DOHH2 (cell line): ENCODE data around the gene WDR13.
A peak's percentile ranks its signal among the peaks of the same experiment; 100 is the strongest.

ENCODE experiments used
- H3F3A ChIP-seq: fragments of 200-600 bp; sonication (generic), shearing (Covaris generic); 2 replicates; pipeline ENCODE4 v1.6.0; 2016; ENCODE audit warnings: antibody characterized with exemption, mild to moderate bottlenecking; ENCODE audit not compliant: control insufficient read depth, insufficient read depth
- H3K27ac ChIP-seq: fragments of 200-600 bp; sonication (generic); 2 replicates; pipeline ENCODE4 v1.5.1; 2014; ENCODE audit warnings: low read depth, mild to moderate bottlenecking, low read length, moderate library complexity
- H3K27me3 ChIP-seq: fragments of 200-600 bp; sonication (generic); 2 replicates; pipeline ENCODE4 v1.6.1; 2014; ENCODE audit warnings: mild to moderate bottlenecking, low read length, mixed read lengths; ENCODE audit not compliant: control insufficient read depth
- H3K36me3 ChIP-seq: fragments of 200-600 bp; sonication (generic); 2 replicates; pipeline ENCODE4 v1.6.1; 2014; ENCODE audit warnings: mild to moderate bottlenecking, low read length, moderate library complexity, mixed read lengths; ENCODE audit not compliant: control insufficient read depth
- H3K4me1 ChIP-seq: fragments of 200-600 bp; sonication (generic); 2 replicates; pipeline ENCODE4 v1.6.1; 2014; ENCODE audit warnings: mild to moderate bottlenecking, low read length, mixed read lengths; ENCODE audit not compliant: control insufficient read depth
- H3K4me2 ChIP-seq: fragments of 200-600 bp; sonication (generic); 2 replicates; pipeline ENCODE4 v1.6.0; 2014; ENCODE audit warnings: mild to moderate bottlenecking, low read length, moderate library complexity
- H3K4me3 ChIP-seq: fragments of 200-600 bp; sonication (generic); 2 replicates; pipeline ENCODE4 v1.5.1; 2014; ENCODE audit warnings: mild to moderate bottlenecking, low read length, mixed read lengths
- H3K79me2 ChIP-seq: fragments of 200-600 bp; sonication (generic); 2 replicates; pipeline ENCODE4 v1.6.1; 2014; ENCODE audit warnings: mild to moderate bottlenecking, low read length, mixed read lengths; ENCODE audit not compliant: control insufficient read depth
- H3K9me2 ChIP-seq: fragments of 200-600 bp; sonication (generic); replicated peaks from 2 replicates; pipeline ENCODE4 v1.6.1; 2014; ENCODE audit warnings: mild to moderate bottlenecking, low read length, mixed read lengths; ENCODE audit not compliant: control insufficient read depth
- H3K9me3 ChIP-seq: fragments of 200-600 bp; sonication (generic); 2 replicates; pipeline ENCODE4 v1.6.1; 2014; ENCODE audit warnings: antibody characterized with exemption, low read length, mixed read lengths; ENCODE audit not compliant: control insufficient read depth, insufficient read depth
- H4K20me1 ChIP-seq: fragments of 200-600 bp; sonication (generic); 2 replicates; pipeline ENCODE4 v1.6.0; 2014; ENCODE audit warnings: low read depth, mild to moderate bottlenecking, antibody characterized with exemption, low read length, moderate library complexity; ENCODE audit not compliant: control insufficient read depth, insufficient read depth
- CTCF ChIP-seq: fragments of 200-600 bp; sonication (generic); IDR thresholded peaks from one replicate; pipeline ENCODE4 v1.5.1; 2014; ENCODE audit warnings: antibody characterized with exemption, mild to moderate bottlenecking, low read depth, low read length; ENCODE audit not compliant: poor library complexity, severe bottlenecking
- EZH2phosphoT487 ChIP-seq: fragments of 200-600 bp; sonication (generic); IDR thresholded peaks from 2 replicates; pipeline ENCODE4 v1.6.1; 2017; ENCODE audit warnings: borderline replicate concordance, mild to moderate bottlenecking, antibody characterized with exemption, low read length, moderate library complexity, mixed read lengths

WDR13 gene

GRCh38 chrX:48606091-48606490, 8.8 kb downstream of the WDR13 start:
- Histone ChIP-seq H3K27me3 (no peaks in the 10 kb centered on the region), H4K20me1 (no peaks in the 10 kb centered on the region), H3K9me2 (no peaks in the 10 kb centered on the region), H3K4me3 (no peak overlapping the region), H3K4me2 (no peak overlapping the region), H3K4me1 (no peaks in the 10 kb centered on the region), H3K27ac (no peak overlapping the region), H3K79me2 (no peaks in the 10 kb centered on the region), H3K9me3 (no peaks in the 10 kb centered on the region), H3F3A (no peaks in the 10 kb centered on the region), H3K36me3 (no peaks in the 10 kb centered on the region)
- TF ChIP-seq EZH2phosphoT487, result no peak
- TF ChIP-seq CTCF, result peak; percentile 34

GRCh38 chrX:48611703-48612102, 14.4 kb downstream of the WDR13 start:
- Histone ChIP-seq H3K36me3 (no peaks in the 10 kb centered on the region), H4K20me1 (no peaks in the 10 kb centered on the region), H3K4me3 (no peak overlapping the region), H3F3A (no peaks in the 10 kb centered on the region), H3K27ac (no peak overlapping the region), H3K79me2 (no peaks in the 10 kb centered on the region), H3K4me1 (no peaks in the 10 kb centered on the region), H3K9me2 (no peaks in the 10 kb centered on the region), H3K9me3 (no peaks in the 10 kb centered on the region), H3K27me3 (no peaks in the 10 kb centered on the region), H3K4me2 (no peak overlapping the region)
- TF ChIP-seq EZH2phosphoT487 (no peak), CTCF (no peak)

GRCh38 chrX:48613502-48614160, 16.3 kb downstream of the WDR13 start:
- H3K4me3 ChIP-seq, result no peak overlapping the region
- no peaks in the 10 kb centered on the region for H3K36me3 ChIP-seq
- no peaks in the 10 kb centered on the region for H3K27me3 ChIP-seq
- TF ChIP-seq CTCF (no peak), EZH2phosphoT487 (no peak)
- H3K4me1 ChIP-seq, result no peaks in the 10 kb centered on the region
- H4K20me1 ChIP-seq, result no peaks in the 10 kb centered on the region
- H3K9me3 ChIP-seq, result no peaks in the 10 kb centered on the region
- H3K4me2 ChIP-seq, result no peak overlapping the region
- H3K79me2 ChIP-seq, result no peaks in the 10 kb centered on the region
- H3K27ac ChIP-seq, result no peak overlapping the region
- no peaks in the 10 kb centered on the region for H3F3A ChIP-seq
- H3K9me2 ChIP-seq, result no peaks in the 10 kb centered on the region
